ENCODE data around the gene COL15A1.

DNA sequence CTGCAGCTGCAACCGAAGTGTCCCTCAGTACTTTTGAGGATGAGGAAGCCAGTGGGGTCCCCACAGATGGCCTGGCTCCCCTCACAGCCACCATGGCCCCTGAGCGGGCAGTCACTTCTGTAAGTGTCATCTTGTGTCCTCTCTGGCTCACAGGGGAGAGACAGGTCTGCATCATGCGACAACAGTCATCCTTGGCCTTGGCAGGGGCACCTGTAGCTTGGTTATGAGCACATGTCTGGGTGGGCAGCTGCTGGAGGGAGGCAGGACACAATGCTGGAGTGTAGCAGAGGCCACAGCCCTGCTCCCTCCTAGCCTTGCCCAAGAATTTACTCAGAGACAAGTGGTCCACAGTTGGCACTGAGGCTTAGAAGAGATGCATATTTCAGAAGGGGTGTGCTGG is 71.7 kb downstream of the COL15A1 start:
- TF ChIP-seq YY1 (IDR thresholded peaks at IDR 0.05; ENCODE audit: insufficient read depth, insufficient read length) (no peak), ZNF274 (IDR thresholded peaks at IDR 0.05; ENCODE audit: low read depth, low read length) (no peak), SUZ12 (IDR thresholded peaks at IDR 0.05; ENCODE audit: extremely low read depth, insufficient read depth, insufficient read length) (no peak)
